ENCODE results near the gene TPSG1.
"Not testable (repeated sequence)": the region's sequence is repeated elsewhere in the genome, so short reads cannot be mapped to it uniquely, and the experiment has no call there.

TPSG1 gene

DNA sequence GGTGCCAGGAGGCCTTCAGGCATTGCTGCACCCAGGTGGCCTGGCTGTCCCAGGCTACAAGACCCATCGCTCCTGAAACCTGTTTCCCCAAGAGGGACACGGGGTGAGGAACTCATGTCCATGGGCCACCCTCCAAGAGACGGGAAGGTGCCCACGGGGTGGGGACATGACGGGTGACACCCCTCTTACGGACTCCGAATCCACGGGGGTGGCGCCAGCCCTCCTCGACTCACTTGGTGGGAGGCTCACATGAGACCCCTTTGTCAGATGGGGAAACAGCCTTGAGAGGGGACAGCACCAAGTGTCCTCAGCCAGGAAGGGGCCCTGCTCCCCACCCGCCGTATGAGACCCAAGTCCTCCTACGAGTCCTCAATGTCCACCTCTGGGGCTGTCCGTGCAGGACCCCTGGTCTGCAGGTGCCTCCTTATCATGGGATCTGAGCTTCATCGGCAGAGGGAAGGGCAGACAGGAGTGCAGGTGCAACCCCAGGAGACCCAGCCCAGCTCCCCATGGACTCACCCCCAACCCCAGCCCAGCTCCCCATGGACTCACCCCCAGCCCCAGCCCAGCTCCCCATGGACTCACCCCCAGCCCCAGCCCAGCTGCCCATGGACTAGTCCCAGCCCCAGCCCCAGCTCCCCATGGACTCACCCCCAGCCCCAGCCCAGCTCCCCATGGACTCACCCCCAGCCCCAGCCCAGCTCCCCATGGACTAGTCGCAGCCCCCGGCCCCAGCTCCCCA lies 5.6 kb upstream of the TPSG1 start:
- DNase-seq (ENCODE audit: low read depth): not testable (repeated sequence)

GRCh38 chr16:1230084-1230470 lies 5.0 kb upstream of the TPSG1 start, which contains the start of gene TPSB2:
Gene TPSB2, minus strand, starts transcription at chr16:1230184. Its CDS starts 233 bp downstream, at chr16:1229951.
- not testable (repeated sequence) for DNase-seq (ENCODE audit: low read depth)

GRCh38 chr16:1229476-1229875 lies 4.4 kb upstream of the TPSG1 start:
- DNase-seq (ENCODE audit: low read depth): not testable (repeated sequence)

- not testable (repeated sequence) for DNase-seq (ENCODE audit: low read depth)
Observed at GRCh38 chr16:1228227-1228626, 3.2 kb upstream of the TPSG1 start.

GRCh38 chr16:1226692-1227091 lies 1.6 kb upstream of the TPSG1 start:
- DNase-seq (ENCODE audit: low read depth): not testable (repeated sequence)

GRCh38 chr16:1225728-1226311 lies 752 bp upstream of the TPSG1 start:
- DNase-seq (ENCODE audit: low read depth): not testable (repeated sequence)

DNA sequence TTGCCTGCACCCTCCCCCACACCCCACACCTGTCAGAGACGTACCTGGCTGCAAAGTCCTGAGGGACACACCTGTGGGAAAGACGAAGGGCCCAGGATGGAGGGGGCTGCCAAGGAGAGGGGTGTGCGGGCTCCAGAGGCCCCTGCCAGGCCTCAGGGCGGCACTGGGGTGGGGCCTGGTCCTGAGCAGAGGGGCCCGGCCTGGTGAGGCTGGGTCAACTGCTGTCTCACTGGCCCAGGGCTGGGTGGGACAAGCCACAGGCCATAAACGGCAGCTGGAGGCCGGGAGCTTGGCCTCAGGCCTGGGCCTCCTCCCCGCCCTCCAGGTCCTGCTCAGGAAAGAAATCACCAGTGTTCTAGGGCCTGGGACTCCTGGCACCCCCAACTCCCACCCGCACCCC lies 510 bp downstream of the TPSG1 start:
- DNase-seq (ENCODE audit: low read depth): no peak

DNA sequence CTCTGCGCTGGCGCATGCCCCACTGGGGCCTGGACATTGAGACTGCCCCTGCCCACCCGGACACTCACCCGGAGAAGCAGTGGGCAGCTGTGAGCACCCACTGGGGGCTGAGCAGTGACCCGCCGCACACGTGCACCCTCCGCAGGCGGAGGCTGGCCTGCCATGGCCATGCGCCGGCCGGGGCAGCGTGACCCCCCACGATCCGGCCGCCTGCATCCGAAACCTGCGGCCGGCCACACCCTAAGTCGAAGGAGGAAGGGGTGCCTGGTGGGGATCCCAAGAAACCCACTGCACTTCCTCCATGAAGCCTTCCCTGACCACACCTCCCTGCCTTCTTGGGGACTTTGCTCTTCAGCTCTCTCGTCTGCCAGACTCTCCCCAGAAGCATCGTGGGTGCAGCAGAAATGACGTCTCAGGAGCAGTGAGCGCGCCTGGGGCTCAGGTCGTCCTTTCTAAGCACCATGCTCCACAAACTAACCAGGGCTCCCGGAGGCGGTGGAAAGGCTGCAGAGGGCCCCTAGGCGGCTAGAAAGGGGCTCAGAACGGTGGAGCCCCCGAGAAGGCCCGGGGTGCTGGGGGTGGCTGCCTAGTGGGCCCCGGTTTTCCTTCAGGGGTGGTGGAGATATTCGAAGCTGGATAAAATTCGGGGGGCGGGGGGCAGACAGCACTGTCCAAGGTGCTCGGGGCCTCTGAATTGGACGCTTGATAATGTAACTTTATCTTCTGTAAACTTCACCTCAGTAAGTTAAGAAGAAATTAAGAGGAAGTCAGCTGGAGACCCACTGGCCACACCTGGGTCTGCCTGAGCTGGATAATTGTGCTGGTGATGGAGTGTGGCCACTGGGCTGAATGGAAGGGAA lies 1.5 kb downstream of the TPSG1 start:
- DNase-seq (ENCODE audit: low read depth): no peak

DNA sequence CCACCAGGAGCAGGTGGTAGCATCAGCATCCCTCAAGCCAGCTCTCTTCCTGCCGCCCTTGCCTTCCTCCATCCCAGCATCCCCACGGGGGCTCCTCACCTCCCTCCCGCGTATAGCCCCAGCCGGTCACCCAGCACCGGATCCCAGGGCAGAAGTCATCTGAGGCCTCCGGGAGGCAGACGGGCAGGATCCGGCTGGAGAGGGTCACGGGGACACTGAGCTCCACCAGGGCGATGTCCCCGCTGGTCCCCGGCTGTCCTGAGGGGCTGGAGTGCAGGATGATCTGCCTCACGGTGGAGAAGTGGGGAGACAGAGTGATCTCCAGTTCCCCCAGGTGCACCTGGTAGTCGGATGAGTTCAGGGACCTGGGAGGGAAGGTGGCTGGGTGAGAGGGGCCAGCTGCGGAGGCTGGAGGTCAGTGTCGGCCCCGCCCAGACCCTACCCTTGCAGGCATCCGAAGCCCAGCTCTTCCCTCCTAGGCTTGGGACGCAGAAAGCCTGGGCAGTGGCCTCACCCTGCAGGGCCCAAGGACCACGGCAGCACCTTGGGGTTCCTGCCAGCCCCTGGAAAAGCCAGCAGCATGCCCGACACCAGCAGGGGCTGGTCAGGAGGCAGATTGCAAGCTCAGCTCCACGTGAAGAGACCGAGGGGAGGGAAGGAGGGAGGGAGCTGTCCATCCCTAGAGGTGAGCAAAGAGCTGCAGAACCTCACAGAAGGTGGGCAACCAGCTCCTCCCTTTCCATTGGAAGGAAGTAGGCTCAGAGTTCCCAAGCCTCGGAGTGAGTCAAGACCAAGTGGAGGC lies 2.3 kb downstream of the TPSG1 start:
- no peak for DNase-seq (ENCODE audit: low read depth)

GRCh38 chr16:1221628-1222552 lies 3.2 kb downstream of the TPSG1 start:
- no peak for DNase-seq (ENCODE audit: low read depth)

DNA sequence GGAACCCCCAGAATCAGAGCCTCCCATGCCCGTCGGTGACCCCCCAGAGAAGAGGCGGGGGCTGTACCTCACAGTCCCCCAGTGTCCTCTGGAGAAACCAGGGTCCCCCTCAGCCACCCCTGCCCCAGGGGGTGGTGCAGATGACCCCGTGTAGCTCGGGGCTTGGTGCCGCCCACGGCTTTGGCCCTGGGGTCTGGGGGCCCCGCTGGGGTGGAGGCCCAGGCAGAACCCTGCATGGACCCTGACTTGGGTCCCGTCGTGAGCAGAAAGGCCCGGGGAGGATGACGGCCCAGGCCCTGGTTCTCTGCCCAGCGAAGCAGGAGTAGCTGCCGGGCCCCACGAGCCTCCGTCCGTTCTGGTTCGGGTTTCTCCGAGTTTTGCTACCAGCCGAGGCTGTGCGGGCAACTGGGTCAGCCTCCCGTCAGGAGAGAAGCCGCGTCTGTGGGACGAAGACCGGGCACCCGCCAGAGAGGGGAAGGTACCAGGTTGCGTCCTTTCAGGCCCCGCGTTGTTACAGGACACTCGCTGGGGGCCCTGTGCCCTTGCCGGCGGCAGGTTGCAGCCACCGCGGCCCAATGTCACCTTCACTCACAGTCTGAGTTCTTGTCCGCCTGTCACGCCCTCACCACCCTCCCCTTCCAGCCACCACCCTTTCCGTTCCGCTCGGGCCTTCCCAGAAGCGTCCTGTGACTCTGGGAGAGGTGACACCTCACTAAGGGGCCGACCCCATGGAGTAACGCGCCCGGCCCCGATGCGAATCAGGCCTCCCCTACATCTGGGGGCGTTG lies 4.0 kb downstream of the TPSG1 start:
- no peak for DNase-seq (ENCODE audit: low read depth)

GRCh38 chr16:1220098-1220728 lies 4.9 kb downstream of the TPSG1 start:
- no peak for DNase-seq (ENCODE audit: low read depth)

DNA sequence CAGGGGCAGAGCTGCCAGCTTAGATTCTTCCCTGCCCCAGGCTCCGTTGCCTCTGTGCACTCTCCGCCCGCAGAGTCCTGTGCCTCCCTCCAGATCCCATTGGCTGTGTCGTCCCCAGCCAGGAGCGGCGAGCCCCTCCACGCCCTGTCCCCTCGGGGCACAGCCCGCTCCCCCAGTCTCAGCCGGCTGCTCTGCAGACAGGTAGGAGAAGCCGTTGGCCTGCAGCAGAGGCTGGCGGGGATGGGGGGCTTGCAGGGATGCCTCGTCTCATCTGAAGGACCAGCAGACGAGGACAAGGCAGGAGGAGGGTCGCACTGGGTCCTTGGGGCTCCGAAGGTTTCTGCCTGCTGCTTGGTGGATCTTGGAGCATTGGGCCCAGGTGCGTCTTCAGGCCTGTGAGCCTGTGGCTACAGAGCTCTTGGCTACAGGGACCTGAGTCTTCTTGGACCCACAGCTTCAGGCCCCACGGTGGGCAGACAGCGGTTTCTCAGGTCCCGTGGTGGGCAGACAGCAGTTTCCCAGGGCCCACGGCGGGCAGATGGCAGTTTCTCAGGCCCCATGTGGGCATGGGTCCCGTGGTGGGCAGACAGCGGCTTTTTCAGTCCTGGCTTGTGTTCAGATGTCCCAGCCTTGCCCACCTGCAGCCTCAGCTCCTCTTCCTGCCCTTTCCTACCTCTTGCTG lies 6.0 kb downstream of the TPSG1 start:
- DNase-seq (ENCODE audit: low read depth): no peak

DNA sequence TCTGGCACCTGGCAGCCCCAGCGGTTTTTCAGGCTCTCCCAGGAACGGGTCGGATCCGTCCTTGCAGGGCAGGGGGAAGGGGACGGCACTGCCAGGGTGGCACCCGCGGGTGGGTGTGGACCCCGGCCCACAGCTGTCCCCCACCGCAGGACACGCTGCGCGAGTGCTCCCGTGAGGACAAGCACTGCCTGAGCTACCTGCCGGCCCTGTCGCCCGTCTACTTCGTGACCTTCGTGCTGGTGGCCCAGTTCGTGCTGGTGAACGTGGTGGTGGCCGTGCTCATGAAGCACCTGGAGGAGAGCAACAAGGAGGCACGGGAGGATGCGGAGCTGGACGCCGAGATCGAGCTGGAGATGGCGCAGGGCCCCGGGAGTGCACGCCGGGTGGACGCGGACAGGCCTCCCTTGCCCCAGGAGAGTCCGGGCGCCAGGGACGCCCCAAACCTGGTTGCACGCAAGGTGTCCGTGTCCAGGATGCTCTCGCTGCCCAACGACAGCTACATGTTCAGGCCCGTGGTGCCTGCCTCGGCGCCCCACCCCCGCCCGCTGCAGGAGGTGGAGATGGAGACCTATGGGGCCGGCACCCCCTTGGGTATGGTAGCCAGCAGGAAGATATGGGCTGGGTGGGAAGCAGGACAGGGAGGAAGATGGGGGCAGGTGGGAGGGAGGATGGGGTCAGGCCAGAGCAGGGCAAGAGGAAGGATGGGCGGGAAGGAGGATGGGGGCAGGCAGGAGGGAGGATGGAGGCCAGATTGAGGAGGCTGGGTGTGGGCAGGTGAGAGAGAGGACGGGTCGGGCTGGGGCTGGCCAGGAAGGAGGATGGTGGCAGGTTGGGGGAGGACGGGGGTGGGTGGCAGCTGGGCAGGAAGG lies 6.8 kb downstream of the TPSG1 start:
- no peak for DNase-seq (ENCODE audit: low read depth)

GRCh38 chr16:1217526-1217925 lies 7.5 kb downstream of the TPSG1 start:
- no peak for DNase-seq (ENCODE audit: low read depth)

DNA sequence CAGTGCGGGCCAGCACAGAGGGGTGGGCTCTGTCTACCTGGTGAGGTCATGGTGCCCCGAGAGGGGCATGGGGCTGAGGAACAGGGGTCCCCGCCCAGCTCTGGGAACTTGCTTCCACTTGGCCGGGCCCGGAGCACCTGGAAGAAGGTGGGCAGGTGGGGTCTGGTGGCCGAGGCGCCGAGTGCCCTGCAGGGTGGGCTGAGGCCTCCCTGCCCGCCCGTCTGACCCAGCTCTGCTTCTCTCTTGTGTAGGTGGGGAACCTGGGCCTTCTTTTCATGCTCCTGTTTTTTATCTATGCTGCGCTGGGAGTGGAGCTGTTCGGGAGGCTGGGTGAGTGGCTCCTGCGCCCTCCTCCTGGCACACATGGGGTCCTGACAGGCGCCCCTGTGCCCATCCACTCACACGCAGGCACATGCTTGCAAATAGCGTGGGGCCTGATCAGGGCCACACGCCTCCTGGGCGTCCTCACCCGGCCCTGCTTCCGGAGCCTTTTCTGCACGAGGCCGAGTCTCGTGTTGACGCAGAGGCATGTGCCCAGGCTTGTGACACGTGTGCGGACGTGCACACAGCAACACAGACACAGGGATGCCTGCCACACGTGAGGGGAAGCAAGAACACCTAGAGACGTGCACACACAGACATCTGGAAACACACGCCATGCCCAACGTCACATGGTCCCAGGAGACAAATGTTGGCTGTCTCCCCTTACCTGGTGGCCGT lies 8.2 kb downstream of the TPSG1 start:
- no peak for DNase-seq (ENCODE audit: low read depth)

- DNase-seq (ENCODE audit: low read depth): no peak
Observed at GRCh38 chr16:1216296-1216619, 8.8 kb downstream of the TPSG1 start.
